Measurements from ENCODE around the gene CACNA1H. TPM values are rescaled to one million over a fixed set of nuclear protein-coding genes. Genes with fewer than 3 reads are reported as not detected.

Gene CACNA1H
- total and polyA plus RNA-seq, 7 experiments from 2014 or later, result 0.31 to 8.8 (median 2.2) TPM

DNA sequence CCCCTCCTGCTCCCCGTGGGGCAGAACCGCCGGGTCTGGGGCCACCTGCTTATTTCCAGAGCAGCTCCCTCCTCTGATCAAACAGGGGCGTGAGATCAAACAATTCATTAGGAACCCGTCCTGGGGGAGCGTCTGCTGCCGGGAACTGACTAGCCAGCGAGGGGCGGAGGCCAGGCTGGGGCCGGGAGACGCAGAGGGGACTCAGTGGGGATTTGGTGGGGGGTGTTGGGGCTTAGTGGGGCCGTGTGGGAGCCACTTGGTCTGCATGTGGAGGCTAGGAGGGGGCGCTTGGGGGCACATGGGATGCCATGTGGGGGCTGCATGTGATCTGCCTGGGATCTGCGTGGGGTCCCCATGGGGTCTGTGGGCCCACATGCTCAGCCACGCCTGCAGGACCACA is 20.5 kb upstream of the CACNA1H start:
- H3K4me3 Mint-ChIP-seq, result no peak overlapping the region

DNA sequence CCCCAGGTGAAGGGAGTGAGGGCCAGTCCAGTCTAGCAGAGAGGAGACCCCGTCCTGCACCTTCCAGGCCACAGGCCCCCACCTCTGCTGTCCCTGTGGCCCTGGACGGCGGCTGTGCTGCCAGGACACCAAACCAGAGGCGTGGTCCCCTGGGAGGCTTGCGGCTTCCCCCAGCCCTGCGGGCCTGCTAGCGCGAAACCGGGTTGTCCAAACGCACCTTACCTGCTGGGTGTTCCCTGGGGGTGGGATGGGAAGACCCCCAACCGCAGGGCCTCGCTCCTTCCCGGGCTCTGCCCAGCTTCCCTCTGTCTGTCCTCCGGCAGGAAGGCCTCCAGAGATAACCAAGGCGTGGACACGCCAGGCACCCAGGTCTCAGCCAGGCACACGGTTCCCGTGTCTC is 19.6 kb upstream of the CACNA1H start:
- CTCF ChIA-PET, result no interaction called here

More for the DNA sequence above, 20.5 kb upstream of the CACNA1H start:
- no peak for ATAC-seq
- DNase-seq, result no peak
- Mint-ChIP-seq H3K36me3 (no peaks in the 10 kb centered on the region), H3K9me3 (no peaks in the 10 kb centered on the region), H3K27ac (no peak overlapping the region), H3K4me1 (no peaks in the 10 kb centered on the region), H3K27me3 (peaks cover 0 to 4% (median 0%) of the 10 kb centered on the region in 5 donors)
- no peaks in the 10 kb centered on the region for H3K36me3 ChIP-seq (ENCODE audit: control insufficient read depth in 2 of 3, insufficient read depth in 3 of 3, low read length in 3 of 3)
- CTCF ChIA-PET, result no interaction called here
- H3K27me3 ChIP-seq (ENCODE audit: control insufficient read depth in 2 of 2, insufficient read depth in 2 of 2, low read length in 2 of 2), result no peaks in the 10 kb centered on the region
- no peak overlapping the region for H3K4me3 ChIP-seq (ENCODE audit: low read length)
- H3K4me1 ChIP-seq (ENCODE audit: control insufficient read depth in 2 of 2, insufficient read depth in 2 of 2, low read length in 2 of 2), result no peaks in the 10 kb centered on the region
- POLR2A ChIA-PET, result no interaction called here
- intact Hi-C loops (cut with micrococcal nuclease), result no loop called here
- no peak overlapping the region for H3K27ac ChIP-seq (ENCODE audit: low read depth, low read length)
- H3K9me3 ChIP-seq (ENCODE audit: control insufficient read depth in 2 of 3, low read length in 3 of 3), result no peaks in the 10 kb centered on the region

DNA sequence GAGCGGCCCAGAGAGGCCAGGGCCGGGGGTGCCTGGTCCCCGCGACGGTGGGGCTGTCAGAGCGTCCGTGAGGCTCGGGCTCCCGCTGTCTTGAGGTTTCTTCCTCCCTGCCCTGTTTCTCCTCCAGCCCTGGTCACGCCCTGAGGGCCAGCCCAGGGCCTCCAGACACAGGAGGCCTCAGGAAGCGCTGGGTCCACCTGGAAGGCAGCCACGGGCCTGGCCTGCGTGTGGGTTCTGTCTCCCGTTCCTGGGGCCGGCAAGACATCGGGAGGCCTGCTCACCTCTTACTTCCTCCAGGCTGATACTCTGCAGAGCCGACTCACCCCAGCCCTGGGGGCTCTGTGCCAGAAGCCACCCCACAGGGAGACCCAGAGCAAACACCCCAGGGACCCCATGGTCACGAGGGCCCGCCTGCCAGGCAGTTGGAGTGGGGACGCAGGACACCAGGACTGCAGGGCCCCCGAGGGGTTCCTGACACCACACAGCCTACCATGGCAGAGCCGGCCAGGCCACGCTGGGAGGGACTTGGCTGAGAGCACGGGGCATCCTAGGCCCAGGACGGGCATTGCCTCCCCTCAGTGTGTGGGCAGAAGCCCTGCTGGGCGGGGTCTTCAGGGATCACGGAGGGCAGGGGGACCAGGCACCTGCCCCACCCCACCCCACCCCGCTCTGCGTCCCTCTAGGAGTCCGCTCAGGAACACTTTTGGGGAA is 18.9 kb upstream of the CACNA1H start:
- Mint-ChIP-seq H3K4me3 (no peak overlapping the region), H3K4me1 (peaks cover 0 to 2% (median 0%) of the 10 kb centered on the region in 7 donors), H3K9me3 (no peaks in the 10 kb centered on the region), H3K36me3 (no peaks in the 10 kb centered on the region), H3K27ac (no peak overlapping the region), H3K27me3 (peaks cover 0 to 4% (median 0%) of the 10 kb centered on the region in 5 donors)
- CTCF ChIA-PET, result no interaction called here
- intact Hi-C loops (cut with micrococcal nuclease), result no loop called here
- no peak overlapping the region for H3K27ac ChIP-seq (ENCODE audit: low read depth, low read length)
- H3K27me3 ChIP-seq (ENCODE audit: control insufficient read depth in 2 of 2, insufficient read depth in 2 of 2, low read length in 2 of 2), result no peaks in the 10 kb centered on the region
- DNase-seq (no peak), ATAC-seq (no peak)
- POLR2A ChIA-PET, result no interaction called here
- no peaks in the 10 kb centered on the region for H3K9me3 ChIP-seq (ENCODE audit: control insufficient read depth in 2 of 3, low read length in 3 of 3)
- H3K36me3 ChIP-seq (ENCODE audit: control insufficient read depth in 2 of 3, insufficient read depth in 3 of 3, low read length in 3 of 3), result no peaks in the 10 kb centered on the region
- no peaks in the 10 kb centered on the region for H3K4me1 ChIP-seq (ENCODE audit: control insufficient read depth in 2 of 2, insufficient read depth in 2 of 2, low read length in 2 of 2)
- no peak overlapping the region for H3K4me3 ChIP-seq (ENCODE audit: low read length)

More for the DNA sequence above, 19.6 kb upstream of the CACNA1H start:
- Mint-ChIP-seq H3K4me3 (no peak overlapping the region), H3K27me3 (peaks cover 0 to 4% (median 0%) of the 10 kb centered on the region in 5 donors), H3K4me1 (no peaks in the 10 kb centered on the region), H3K9me3 (no peaks in the 10 kb centered on the region), H3K36me3 (no peaks in the 10 kb centered on the region), H3K27ac (no peak overlapping the region)
- no peak overlapping the region for H3K27ac ChIP-seq (ENCODE audit: low read depth, low read length)
- no peaks in the 10 kb centered on the region for H3K9me3 ChIP-seq (ENCODE audit: control insufficient read depth in 2 of 3, low read length in 3 of 3)
- no peaks in the 10 kb centered on the region for H3K27me3 ChIP-seq (ENCODE audit: control insufficient read depth in 2 of 2, insufficient read depth in 2 of 2, low read length in 2 of 2)
- H3K4me3 ChIP-seq (ENCODE audit: low read length), result no peak overlapping the region
- ATAC-seq (no peak), DNase-seq (no peak)
- intact Hi-C loops (cut with micrococcal nuclease), result no loop called here
- no peaks in the 10 kb centered on the region for H3K36me3 ChIP-seq (ENCODE audit: control insufficient read depth in 2 of 3, insufficient read depth in 3 of 3, low read length in 3 of 3)
- POLR2A ChIA-PET, result no interaction called here
- no peaks in the 10 kb centered on the region for H3K4me1 ChIP-seq (ENCODE audit: control insufficient read depth in 2 of 2, insufficient read depth in 2 of 2, low read length in 2 of 2)

DNA sequence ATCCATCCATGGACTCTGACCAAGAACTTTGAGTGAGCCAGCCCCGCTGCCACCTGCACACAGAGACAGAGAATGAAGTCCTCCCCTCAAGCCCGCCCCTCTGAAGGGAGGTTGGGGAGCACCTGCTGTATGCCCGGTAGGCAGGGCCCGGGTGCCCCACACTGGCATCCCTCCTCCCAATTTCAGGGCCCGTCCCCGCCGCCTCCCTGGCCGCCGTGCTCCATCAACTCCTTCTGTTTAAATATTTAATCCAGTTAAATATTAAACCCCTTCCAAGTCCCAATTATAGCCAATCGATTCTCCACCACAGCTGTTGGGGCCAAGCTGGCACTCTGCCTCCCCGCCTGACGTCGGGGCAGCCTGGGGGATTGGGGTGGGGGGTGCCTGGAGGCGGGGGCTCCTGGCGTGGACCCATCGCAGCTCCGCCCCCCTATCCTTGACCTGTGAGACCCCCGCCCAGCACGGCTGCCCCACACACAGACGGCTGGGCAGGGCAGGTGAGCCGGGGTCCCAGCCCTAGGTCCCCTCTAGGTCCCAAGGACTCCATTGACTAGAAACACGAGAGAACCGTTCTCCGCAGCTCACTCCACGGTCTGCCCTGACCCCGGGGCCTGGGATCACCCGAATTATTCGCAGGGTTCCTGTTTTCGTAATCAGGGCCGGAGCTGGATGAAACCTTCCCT is 18.0 kb upstream of the CACNA1H start:
- CTCF ChIA-PET, result no interaction called here
- H3K27ac ChIP-seq (ENCODE audit: low read depth, low read length), result no peak overlapping the region

DNA sequence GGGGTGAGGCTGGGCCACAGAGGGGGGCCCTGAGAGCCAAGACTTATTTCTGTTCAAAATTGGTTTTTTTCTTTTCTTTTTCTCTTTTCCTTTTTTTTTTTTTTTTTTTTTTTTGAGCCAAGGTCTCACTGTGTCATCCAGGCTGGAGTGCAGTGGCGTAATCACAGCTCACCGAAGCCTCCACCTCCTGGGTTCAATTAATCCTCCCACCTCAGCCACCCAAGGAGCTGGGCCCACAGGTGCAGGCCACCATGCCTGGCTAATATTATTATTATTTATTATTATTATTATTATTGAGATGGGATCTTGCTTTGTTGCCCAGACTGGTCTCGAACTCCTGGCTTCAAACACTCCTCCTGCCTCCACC is 17.5 kb upstream of the CACNA1H start:
- Mint-ChIP-seq H3K27ac (no peak overlapping the region), H3K36me3 (no peaks in the 10 kb centered on the region), H3K27me3 (peaks cover 0 to 4% (median 0%) of the 10 kb centered on the region in 5 donors), H3K9me3 (no peaks in the 10 kb centered on the region), H3K4me1 (peaks cover 0 to 2% (median 0%) of the 10 kb centered on the region in 7 donors), H3K4me3 (no peak overlapping the region)
- Histone ChIP-seq H3K9me3 (ENCODE audit: control insufficient read depth in 2 of 3, low read length in 3 of 3) (no peaks in the 10 kb centered on the region), H3K4me3 (ENCODE audit: low read length) (no peak overlapping the region), H3K27ac (ENCODE audit: low read depth, low read length) (no peak overlapping the region), H3K36me3 (ENCODE audit: control insufficient read depth in 2 of 3, insufficient read depth in 3 of 3, low read length in 3 of 3) (no peaks in the 10 kb centered on the region), H3K27me3 (ENCODE audit: control insufficient read depth in 2 of 2, insufficient read depth in 2 of 2, low read length in 2 of 2) (no peaks in the 10 kb centered on the region), H3K4me1 (ENCODE audit: control insufficient read depth in 2 of 2, insufficient read depth in 2 of 2, low read length in 2 of 2) (no peaks in the 10 kb centered on the region)
- no peak for DNase-seq
- no peak for ATAC-seq
- CTCF ChIA-PET, result no interaction called here
- POLR2A ChIA-PET, result no interaction called here
- intact Hi-C loops (cut with micrococcal nuclease), result no loop called here

More for the DNA sequence above, 18.0 kb upstream of the CACNA1H start:
- Histone ChIP-seq H3K36me3 (ENCODE audit: control insufficient read depth in 2 of 3, insufficient read depth in 3 of 3, low read length in 3 of 3) (no peaks in the 10 kb centered on the region), H3K4me3 (ENCODE audit: low read length) (no peak overlapping the region), H3K9me3 (ENCODE audit: control insufficient read depth in 2 of 3, low read length in 3 of 3) (no peaks in the 10 kb centered on the region), H3K27me3 (ENCODE audit: control insufficient read depth in 2 of 2, insufficient read depth in 2 of 2, low read length in 2 of 2) (no peaks in the 10 kb centered on the region), H3K4me1 (ENCODE audit: control insufficient read depth in 2 of 2, insufficient read depth in 2 of 2, low read length in 2 of 2) (no peaks in the 10 kb centered on the region)
- Mint-ChIP-seq H3K4me1 (peaks cover 0 to 2% (median 0%) of the 10 kb centered on the region in 7 donors), H3K27ac (no peak overlapping the region), H3K27me3 (peaks cover 0 to 4% (median 0%) of the 10 kb centered on the region in 5 donors), H3K9me3 (no peaks in the 10 kb centered on the region), H3K4me3 (no peak overlapping the region), H3K36me3 (no peaks in the 10 kb centered on the region)
- intact Hi-C loops (cut with micrococcal nuclease), result no loop called here
- ATAC-seq, result no peak
- POLR2A ChIA-PET, result no interaction called here
- no peak for DNase-seq

DNA sequence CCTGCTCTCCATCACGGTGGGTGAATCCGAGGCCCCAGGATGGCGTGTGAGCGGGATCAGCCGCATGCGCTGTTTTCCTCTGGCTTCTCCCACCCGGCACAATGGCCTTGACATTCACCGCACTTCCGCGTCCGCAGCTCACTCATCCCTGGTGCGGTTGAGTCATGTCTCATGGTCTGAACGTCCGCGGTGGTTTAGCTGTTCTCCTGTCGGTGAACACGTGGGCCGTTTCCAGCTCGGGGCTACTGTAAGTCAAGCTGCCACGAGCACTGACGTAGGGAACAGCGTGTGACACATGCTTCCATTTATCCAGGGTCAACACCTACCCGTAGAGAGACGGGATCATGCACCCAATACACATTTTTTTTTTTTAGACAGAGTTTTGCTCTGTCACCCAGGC is 15.3 kb upstream of the CACNA1H start:
- intact Hi-C loops (cut with micrococcal nuclease), result no loop called here
- Histone ChIP-seq H3K4me3 (ENCODE audit: low read length) (no peak overlapping the region), H3K27ac (ENCODE audit: low read depth, low read length) (no peak overlapping the region), H3K27me3 (ENCODE audit: control insufficient read depth in 2 of 2, insufficient read depth in 2 of 2, low read length in 2 of 2) (no peaks in the 10 kb centered on the region), H3K36me3 (ENCODE audit: control insufficient read depth in 2 of 3, insufficient read depth in 3 of 3, low read length in 3 of 3) (no peaks in the 10 kb centered on the region), H3K4me1 (ENCODE audit: control insufficient read depth in 2 of 2, insufficient read depth in 2 of 2, low read length in 2 of 2) (no peaks in the 10 kb centered on the region), H3K9me3 (ENCODE audit: control insufficient read depth in 2 of 3, low read length in 3 of 3) (no peaks in the 10 kb centered on the region)
- H3K27me3 Mint-ChIP-seq, result peaks cover 0 to 3% (median 0%) of the 10 kb centered on the region in 5 donors
- H3K4me3 Mint-ChIP-seq, result no peak overlapping the region
- ChIA-PET POLR2A (no interaction called here), CTCF (no interaction called here)
- DNase-seq, result no peak
- no peaks in the 10 kb centered on the region for H3K36me3 Mint-ChIP-seq
- H3K27ac Mint-ChIP-seq, result no peak overlapping the region
- no peaks in the 10 kb centered on the region for H3K9me3 Mint-ChIP-seq
- no peak for ATAC-seq
- H3K4me1 Mint-ChIP-seq, result peaks cover 0 to 5% (median 0%) of the 10 kb centered on the region in 7 donors

Measured in naive thymus-derived CD4-positive, alpha-beta T cell (primary cell).